Measurements from ENCODE around the gene TMPRSS13. TPM values are rescaled to one million over a fixed set of nuclear protein-coding genes. Genes with fewer than 3 reads are reported as not detected.

The TMPRSS13 gene
- polyA plus RNA-seq, 1 experiment: not detected

DNA sequence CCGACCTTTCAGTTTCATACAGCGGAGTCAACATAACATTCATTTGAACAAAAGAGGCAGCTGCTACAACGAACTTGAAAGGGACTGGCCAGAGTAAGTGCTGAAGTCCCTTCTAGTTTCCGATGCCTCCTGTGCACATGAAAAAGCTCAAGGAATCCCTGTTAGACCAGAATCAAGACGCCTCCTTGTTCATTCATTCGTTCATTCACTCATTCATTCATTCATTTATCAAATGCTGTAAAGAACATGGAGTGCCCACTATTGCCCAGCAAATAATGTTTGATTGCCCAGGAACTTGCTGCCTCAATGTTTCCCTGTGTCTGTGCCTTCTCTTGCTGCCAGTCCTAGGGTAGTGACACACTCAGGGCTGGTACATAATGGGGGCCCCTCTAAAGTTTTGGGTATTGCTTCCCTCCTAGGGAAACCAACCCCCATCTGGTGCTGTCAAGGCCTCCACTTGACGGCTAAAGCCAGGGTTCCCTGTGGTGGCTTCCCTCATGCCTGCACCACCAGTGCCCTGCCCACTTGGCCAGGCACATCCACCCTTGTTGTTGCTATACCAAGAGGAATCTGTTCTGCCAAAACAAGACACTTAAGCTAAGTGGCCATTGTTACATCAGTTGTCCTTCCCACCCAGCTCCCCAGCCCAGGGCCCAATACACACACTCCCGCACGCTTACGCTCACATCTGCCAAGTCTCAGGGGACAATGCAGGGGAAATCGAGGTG lies 3.8 kb downstream of the TMPRSS13 start:
- ChIA-PET CTCF (interaction anchor here (1.3 kb wide), 1 partner anchor 22 kb away, joined by 5 read pairs; no protein-coding TSS in a partner anchor), POLR2A (no interaction called here)
- Histone ChIP-seq H3K4me3 (ENCODE audit: low read depth, low read length) (no peak overlapping the region), H3K9me3 (ENCODE audit: control insufficient read depth, insufficient read depth, low read length) (no peaks in the 10 kb centered on the region), H3K27ac (ENCODE audit: low read depth, low read length) (no peak overlapping the region), H3K27me3 (ENCODE audit: control insufficient read depth, insufficient read depth, low read length) (peaks cover 16% of the 10 kb centered on the region)
- no peak for DNase-seq (ENCODE audit: low read depth, low spot score)
- TF ChIP-seq, protein P1, sequence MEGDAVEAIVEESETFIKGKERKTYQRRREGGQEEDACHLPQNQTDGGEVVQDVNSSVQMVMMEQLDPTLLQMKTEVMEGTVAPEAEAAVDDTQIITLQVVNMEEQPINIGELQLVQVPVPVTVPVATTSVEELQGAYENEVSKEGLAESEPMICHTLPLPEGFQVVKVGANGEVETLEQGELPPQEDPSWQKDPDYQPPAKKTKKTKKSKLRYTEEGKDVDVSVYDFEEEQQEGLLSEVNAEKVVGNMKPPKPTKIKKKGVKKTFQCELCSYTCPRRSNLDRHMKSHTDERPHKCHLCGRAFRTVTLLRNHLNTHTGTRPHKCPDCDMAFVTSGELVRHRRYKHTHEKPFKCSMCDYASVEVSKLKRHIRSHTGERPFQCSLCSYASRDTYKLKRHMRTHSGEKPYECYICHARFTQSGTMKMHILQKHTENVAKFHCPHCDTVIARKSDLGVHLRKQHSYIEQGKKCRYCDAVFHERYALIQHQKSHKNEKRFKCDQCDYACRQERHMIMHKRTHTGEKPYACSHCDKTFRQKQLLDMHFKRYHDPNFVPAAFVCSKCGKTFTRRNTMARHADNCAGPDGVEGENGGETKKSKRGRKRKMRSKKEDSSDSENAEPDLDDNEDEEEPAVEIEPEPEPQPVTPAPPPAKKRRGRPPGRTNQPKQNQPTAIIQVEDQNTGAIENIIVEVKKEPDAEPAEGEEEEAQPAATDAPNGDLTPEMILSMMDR (IDR thresholded peaks at IDR 0.05; ENCODE audit: low read depth, low read length): no peak

GRCh38 chr11:117924631-117925170 lies 4.5 kb downstream of the TMPRSS13 start:
- ChIA-PET CTCF (interaction anchor here (1.3 kb wide), 1 partner anchor 22 kb away, joined by 5 read pairs; no protein-coding TSS in a partner anchor), POLR2A (no interaction called here)
- H3K27me3 ChIP-seq (ENCODE audit: control insufficient read depth, insufficient read depth, low read length): peaks cover 12% of the 10 kb centered on the region
- DNase-seq (ENCODE audit: low read depth, low spot score): no peak
- no peak overlapping the region for H3K27ac ChIP-seq (ENCODE audit: low read depth, low read length)
- TF ChIP-seq, protein P1 (IDR thresholded peaks at IDR 0.05; ENCODE audit: low read depth, low read length): no peak
- H3K9me3 ChIP-seq (ENCODE audit: control insufficient read depth, insufficient read depth, low read length): no peaks in the 10 kb centered on the region
- no peak overlapping the region for H3K4me3 ChIP-seq (ENCODE audit: low read depth, low read length)

DNA sequence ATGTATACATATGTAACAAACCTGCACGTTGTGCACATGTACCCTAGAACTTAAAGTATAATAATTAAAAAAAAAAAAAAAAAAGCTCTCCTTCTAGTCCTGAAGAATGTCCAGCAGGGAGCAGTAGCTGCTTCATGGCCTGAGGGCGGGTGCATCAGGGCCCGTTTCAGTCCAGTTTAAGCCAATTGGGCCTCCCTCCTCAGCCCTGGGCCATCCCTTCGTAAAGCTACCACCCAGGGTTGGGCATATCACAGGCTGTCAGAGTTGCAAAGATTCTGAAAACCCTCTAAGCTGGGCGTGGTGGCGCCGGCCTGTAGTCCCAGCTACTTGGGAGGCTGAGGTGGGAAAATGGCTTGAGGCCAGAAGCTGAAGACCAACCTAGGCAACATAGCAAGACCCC lies 5.4 kb downstream of the TMPRSS13 start:
- no peak for DNase-seq (ENCODE audit: low read depth, low spot score)
- TF ChIP-seq, protein P1 (IDR thresholded peaks at IDR 0.05; ENCODE audit: low read depth, low read length): no peak
- CTCF ChIA-PET: no interaction called here
- POLR2A ChIA-PET: no interaction called here
- H3K4me3 ChIP-seq (ENCODE audit: low read depth, low read length): no peak overlapping the region
- no peak overlapping the region for H3K27ac ChIP-seq (ENCODE audit: low read depth, low read length)
- H3K27me3 ChIP-seq (ENCODE audit: control insufficient read depth, insufficient read depth, low read length): peaks cover 9% of the 10 kb centered on the region
- no peaks in the 10 kb centered on the region for H3K9me3 ChIP-seq (ENCODE audit: control insufficient read depth, insufficient read depth, low read length)

DNA sequence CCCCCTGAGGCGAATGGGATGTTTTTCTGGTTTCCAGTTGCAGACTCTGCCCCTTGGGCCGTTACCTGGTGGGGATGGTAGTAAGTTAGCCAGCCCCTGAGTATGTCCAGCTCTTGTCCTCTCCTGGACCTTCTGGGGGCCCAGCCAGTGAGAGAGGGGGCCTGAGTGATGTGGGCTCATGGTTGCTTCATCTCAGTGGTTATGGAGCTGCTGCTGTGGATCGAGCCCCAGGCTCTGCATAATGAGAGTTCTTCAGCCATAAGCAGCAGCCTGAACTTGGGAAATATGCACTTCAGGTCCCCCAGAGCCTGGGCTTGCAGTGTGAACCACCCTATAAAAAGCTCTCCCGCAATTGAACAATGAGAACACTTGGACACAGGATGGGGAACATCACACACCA lies 5.9 kb downstream of the TMPRSS13 start:
- H3K9me3 ChIP-seq (ENCODE audit: control insufficient read depth, insufficient read depth, low read length): no peaks in the 10 kb centered on the region
- TF ChIP-seq, protein P1 (IDR thresholded peaks at IDR 0.05; ENCODE audit: low read depth, low read length): no peak
- no peak overlapping the region for H3K4me3 ChIP-seq (ENCODE audit: low read depth, low read length)
- CTCF ChIA-PET: no interaction called here
- POLR2A ChIA-PET: no interaction called here
- no peak overlapping the region for H3K27ac ChIP-seq (ENCODE audit: low read depth, low read length)
- H3K27me3 ChIP-seq (ENCODE audit: control insufficient read depth, insufficient read depth, low read length): peaks cover 7% of the 10 kb centered on the region
- DNase-seq (ENCODE audit: low read depth, low spot score): no peak

- TF ChIP-seq, protein P1 (IDR thresholded peaks at IDR 0.05; ENCODE audit: low read depth, low read length): no peak
- ChIA-PET CTCF (no interaction called here), POLR2A (no interaction called here)
- no peak for DNase-seq (ENCODE audit: low read depth, low spot score)
- Histone ChIP-seq H3K27me3 (ENCODE audit: control insufficient read depth, insufficient read depth, low read length) (peaks cover 4% of the 10 kb centered on the region), H3K4me3 (ENCODE audit: low read depth, low read length) (no peak overlapping the region), H3K9me3 (ENCODE audit: control insufficient read depth, insufficient read depth, low read length) (no peaks in the 10 kb centered on the region), H3K27ac (ENCODE audit: low read depth, low read length) (no peak overlapping the region)
These were observed 7.3 kb downstream of the TMPRSS13 start for GRCh38 chr11:117921893-117922292.

Measured in AG04450 (cell line).